Stimulated activated CD4-positive, alpha-beta T cell treated with anti-CD3 and anti-CD28 coated beads, Interleukin-12 subunit alpha, Interleukin-12 subunit beta, amount 100 ng/mL, for 48 hours (primary cell): ENCODE measurements around the gene SUPT5H.
A peak's percentile ranks its signal among the peaks of the same experiment; 100 is the strongest.

Experiments used
- DNase-seq, 3 donors: peaks; one replicate each; pipeline ENCODE4 v3.0.0-alpha.2; 2020; ENCODE audit warnings: low read depth in 2 of 3, low spot score in 1 of 3

SUPT5H gene

DNA sequence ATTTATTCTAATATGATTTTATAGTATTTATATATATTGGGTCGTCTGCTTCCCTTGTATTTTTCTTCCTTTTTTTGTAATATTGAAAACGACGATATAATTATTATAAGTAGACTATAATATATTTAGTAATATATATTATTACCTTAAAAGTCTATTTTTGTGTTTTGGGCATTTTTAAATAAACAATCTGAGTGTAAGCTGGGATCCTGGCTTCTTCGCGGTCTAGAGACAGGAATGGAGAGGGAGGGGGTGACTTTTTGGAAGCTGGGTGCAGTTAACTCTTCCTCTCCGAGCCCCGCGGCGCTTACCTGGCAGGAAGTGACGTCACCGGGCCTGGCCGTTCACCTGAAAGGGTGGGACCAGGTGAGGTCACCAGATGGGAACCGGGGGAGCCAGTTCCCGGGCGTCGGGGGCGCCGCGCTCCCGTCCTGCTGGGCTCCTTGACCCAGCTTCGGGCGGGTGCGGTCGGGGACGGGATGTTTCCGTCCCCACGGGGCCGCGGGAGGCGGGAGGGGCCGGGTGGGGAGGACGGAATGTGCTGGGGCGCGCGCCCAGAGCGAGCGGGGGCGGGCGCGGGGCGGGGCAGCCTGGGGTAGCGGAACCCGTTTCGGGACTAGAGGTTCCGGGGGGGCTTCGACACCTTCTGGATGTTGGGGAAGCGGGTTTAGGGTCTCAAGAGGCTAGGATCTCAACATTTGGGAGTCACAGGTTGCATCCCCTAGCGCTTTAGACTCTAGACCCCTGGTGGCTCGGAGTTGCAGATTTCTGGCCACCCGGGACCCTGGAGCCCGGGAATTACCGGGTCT, 36.0 kb upstream of the SUPT5H start:
- DNase-seq, result peak in 2 of 3 donors; percentile 62 to 66

DNA sequence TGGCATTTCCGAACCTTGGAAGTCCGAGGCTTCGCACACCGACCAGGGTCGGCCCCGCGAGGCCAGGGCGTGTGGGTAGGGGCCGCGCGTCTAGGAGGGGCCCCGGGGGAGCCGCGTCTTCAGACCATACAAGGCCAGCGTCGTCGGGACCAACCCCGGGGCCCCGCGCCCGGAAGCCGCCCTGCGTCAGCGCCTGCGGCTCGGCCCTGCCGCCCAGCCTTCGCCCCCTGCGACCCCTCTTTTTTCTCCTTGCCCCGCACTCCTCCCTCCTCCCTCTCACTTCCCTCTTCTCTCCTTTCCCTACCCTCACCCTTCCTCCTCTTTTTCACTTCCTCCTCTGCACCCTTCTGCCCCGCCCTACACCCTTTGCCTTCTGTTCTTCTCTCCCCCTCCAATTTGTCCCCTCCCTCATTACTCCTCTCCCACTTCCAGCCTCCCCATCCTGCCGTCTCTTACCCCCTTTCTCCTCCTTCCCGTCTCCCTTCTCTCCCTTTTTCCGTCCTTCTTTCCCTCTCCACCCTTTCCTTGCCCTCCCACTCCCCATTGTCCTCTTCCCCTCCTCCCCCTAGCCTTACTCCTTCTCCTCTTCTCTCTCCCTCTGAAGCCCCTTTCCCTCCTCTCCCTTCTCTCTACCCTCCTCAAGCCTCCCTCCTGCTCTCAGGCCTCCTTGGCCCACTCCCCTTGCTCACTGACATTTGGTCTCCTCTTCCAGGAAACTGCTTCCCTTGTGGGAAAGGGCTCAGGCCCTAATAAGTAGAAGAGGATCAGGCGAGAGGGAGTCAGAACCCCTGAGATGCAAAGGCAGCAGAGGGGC, 35.2 kb upstream of the SUPT5H start:
- DNase-seq, result no peak

DNA sequence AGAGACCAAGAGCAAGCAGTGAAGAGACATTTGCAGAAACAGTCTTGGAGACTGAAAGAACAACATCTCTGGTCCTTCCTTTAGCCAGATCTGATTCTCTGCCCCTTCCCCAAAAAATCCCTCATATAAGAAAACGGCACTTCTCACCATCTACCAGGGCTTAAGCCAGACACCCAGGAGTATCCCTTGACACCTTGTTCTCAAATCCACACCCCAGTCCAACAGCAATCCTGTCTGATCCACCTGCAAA, 34.6 kb upstream of the SUPT5H start:
- no peak for DNase-seq

DNA sequence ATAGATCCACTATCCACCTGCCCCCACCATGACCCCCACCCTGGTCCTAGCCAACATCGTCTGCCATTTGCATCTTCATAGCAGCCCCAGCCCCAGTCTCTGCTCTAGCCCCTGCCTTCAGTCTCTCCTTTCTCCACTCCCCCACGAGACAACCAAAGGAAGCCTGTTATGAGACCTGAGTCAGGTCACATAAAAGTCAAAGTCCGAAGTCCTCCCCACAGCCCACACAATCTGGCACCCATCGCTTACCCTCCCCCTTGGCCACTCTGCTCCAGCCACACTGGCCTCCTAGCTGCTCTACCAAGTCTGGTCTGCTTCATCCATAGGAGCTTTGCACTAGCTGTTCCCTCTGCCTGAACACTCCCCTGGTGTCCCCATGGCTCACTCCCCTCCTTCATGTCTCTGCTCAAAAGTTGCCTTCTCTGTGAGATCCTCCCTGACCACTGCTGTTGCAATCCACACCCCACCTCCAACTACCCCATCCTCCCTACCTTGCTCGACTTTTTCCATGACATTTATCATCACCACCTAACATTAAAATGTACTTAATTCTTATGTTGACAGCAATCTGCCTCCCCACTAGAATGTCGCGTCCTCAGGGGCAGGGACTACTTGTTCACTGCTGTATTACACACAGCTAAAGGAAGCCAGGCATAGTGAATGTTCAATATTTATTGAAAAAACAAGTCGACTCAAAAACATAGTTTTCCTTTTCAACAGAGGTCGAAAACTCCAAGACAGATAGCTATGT, 34.1 kb upstream of the SUPT5H start:
- no peak for DNase-seq

DNA sequence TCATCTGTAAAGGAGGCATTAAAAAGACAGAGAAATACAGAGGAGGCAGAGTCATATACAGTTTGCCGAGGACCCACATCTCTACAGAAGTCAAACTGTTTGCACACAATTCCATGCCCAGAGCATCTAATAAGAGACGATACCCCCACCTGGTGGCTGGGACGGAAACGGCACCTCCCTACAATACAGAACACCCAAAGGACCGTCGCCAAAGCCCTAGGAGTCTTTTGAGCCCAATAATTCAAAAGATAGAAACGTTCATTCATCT, 33.6 kb upstream of the SUPT5H start:
- peak; percentile 82 to 95 (median 86) for DNase-seq

DNA sequence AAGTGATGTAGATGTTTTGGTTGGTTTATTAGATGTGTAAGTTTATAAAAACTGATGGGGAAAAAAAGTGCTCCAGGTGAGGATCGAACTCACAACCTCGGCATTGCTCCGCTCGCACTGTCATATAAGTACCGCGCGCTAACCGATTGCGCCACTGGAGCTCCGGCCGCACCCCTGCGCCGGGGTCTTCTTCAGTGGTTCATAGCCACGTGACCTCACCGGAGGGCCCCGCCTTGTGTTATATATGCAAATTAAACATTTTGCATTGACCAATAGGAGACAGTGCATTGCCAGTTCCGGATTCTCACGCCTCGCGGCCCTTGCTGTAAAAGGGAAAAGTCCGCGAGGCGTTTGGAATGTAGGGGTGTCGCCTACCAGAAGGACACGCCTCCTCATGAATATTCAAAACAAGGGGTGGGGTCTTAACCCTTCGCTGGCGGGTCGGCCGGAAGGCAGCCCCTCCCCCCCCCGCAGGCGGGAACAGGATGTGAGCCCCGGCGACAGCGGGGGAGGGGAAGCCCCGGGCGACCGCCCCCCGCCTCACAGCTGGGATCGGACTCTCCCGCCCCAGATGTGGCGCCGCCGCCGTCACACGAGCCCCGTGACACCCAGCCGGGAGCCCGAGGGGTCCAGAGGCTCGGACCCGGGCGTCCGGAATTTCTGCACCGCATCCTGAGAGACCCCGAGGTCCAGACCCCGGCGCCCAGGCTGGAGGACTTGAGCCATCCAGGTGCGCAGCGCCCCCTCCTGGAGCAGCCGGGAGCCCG, 33.1 kb upstream of the SUPT5H start, which contains the start of gene PLEKHG2:
Gene PLEKHG2 (plus strand): TSS at position 570 of the 767 bp plus-strand sequence. CDS start 1,418 bp downstream, outside the sequence.
- DNase-seq, result peak; percentile 95 to 99 (median 96)

DNA sequence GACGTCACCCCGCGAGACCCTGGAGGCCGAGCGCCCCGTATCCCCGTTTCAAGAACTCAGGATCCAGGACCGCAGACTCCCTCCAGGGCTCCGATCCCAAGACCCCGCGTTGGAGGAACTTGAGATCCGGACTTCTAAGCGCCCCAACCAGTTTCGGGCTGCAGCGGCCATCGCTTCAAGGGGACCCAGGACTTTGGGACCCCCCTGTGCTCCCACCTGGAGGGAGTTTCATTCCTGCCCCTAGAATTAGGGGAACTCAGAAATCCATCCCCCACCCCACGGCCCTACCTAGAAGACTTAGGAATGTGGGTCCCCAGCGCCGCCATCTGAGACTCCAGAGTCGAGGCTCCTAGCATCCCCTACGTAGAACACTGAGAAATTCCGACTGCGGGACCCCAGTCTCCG, 32.5 kb upstream of the SUPT5H start:
- DNase-seq, result no peak

DNA sequence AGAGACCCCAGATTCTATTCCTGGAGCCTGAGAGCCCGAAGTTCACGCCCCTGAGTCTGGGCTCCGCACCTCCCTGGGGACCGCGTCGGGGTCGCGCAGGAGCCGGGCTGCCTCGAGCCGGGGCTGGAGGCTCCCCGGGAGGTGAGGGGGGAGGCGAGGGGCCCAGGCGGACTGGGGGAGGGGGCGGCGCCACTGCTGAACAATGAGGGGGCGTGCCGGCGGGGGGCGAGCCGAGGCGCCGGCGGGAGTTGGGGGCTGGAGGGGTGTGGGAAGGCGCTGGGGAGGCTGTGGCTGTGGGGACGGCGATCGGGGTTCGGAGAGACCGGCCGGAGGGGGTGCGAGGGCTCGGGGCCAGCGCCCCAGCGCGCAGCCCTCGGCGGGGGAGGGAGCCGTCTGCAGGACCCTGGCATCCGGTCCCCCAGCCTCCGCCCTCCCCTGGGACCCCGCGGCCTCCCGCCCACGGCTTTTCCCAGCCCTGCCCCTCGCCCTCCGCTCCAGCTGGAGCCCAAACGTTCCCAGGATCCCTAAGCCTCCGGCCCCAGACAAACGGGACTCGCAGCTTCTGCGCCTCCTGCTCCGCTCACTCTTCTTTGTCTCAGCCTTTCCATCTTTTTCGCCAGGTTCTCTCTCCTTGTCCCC, 32.0 kb upstream of the SUPT5H start:
- no peak for DNase-seq

DNA sequence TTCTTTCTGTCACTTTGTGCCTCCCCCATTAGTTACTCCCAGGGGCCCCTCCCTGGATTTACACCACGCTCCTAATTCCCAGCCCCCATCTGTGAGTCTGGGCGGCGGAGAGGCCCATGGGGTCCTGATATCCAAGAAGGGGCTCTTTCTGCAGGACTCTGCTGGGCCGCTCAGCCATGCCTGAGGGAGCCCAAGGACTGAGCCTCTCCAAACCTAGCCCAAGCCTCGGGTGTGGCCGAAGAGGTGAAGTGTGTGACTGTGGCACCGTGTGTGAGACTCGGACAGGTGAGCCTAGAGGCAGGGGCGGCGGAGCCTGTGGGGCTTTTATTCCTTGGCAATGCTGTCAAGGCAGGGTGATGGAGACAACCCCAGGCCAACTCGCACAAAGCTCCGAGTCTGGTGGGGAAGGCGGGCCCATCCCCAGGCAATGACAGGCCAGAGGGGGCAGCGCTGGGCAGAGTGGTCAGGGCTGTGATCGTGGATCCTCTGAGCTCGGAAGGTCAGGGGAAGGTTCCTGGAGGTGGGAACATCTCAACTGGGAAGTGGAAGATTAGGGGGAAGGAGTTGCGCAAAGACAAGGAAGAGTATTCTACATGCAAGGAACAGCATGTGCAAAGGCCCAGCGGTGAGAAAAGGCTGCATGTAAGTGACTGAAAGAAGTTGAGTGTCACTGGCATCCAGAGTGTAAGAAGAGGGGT, 31.3 kb upstream of the SUPT5H start:
- DNase-seq, result no peak

DNA sequence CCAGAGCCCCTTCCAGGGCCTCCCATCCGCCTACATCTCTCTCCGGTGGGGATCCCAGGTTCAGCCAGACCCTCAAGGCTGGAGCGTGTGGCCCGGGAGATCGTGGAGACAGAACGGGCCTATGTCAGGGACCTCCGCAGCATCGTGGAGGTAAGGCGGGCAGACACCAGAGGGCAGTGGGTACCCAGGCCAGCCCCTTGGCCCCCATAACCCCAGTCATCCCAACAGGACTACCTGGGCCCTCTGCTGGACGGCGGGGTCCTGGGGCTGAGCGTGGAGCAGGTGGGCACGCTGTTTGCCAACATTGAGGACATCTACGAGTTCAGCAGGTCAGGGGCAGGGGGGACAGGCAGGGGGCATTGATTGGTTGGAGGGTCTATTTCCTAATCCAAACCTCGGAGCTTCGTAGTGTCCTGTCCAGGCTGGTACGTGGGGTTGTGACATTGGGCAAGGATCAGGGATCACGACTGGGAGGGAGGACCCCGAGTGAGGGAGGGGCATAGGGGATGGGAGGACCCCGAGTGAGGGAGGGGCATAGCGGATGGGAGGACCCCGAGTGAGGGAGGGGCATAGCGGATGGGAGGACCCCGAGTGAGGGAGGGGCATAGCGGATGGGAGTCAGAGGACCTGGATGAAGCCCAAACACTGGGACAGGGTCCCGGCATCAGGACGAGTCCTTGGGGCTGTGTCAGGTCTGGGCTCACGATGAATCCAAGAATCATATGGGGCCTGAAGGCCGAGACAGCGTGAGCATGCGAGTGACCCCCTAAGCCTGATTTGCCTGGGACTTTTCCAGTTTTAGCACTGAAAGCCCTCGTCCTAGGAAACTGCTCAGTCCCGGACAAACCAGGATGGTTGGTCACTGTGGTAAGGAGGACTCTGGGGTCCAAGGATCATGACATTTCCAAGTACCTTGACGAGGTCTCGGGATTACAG, 30.0 kb upstream of the SUPT5H start:
- DNase-seq, result no peak

DNA sequence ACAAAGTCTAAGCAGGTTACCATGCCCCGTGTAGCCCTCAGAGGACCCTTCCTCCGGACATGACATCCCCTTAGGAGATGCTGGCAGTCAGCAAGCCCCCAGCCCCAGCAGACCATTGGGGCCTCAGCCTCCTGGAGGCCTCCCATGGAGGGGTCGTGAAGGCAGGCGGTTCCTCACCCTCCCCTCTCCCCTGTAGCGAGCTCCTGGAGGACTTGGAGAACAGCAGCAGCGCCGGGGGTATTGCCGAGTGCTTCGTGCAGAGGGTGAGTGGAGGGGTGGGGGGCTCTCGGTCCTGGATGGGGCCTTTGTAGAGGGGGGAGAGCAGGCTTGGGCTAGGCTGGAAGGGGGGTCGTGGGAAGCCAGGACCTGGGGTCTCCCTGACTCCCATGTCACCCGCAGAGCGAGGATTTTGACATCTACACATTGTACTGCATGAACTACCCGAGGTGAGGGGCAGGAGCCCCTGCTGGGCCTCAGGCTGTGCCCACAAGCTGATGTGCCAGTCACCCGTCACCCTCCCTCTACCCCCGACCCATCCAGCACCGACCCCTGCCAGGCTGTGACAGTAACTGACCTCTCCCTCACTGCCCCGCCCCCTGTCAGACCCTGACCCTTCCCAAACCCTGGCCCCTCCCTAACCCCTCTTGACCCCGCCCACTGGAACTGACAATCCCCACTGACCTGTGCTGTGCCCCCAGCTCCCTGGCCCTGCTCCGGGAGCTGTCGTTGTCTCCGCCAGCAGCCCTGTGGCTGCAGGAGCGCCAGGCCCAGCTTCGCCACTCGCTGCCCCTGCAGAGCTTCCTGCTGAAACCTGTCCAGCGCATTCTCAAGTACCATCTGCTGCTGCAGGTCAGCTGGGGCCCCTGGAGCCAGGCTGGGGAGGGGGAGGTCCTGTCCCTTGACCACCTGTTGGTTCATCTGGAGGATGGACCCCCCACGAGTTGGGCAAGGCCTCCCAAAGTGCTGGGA, 28.9 kb upstream of the SUPT5H start:
- no peak for DNase-seq

DNA sequence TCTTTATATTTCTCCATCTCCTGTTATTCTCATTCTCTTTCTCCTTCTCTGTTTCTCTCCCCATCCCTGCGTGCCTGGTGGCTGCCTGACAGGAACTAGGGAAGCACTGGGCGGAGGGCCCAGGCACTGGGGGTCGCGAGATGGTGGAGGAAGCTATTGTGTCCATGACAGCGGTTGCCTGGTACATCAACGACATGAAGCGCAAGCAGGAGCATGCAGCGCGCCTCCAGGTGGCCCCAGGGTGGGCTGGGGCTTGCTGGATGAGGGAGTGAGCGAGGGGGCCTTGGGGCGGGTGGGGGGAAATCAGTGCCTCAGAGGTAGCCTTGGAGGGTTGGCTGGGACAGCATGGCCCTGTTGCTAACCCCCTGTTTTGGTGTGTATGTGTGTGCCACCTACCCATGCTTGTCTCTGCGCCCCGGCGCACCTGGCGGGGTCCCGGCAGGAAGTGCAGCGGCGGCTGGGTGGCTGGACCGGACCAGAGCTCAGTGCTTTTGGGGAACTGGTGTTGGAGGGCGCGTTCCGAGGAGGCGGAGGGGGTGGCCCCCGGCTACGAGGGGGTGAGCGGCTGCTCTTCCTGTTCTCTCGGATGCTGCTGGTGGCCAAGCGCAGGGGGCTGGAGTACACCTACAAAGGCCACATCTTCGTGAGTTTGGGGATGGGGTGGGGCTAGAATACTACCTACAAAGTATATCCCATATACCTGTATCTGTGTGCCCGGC, 27.8 kb upstream of the SUPT5H start:
- no peak for DNase-seq

DNA sequence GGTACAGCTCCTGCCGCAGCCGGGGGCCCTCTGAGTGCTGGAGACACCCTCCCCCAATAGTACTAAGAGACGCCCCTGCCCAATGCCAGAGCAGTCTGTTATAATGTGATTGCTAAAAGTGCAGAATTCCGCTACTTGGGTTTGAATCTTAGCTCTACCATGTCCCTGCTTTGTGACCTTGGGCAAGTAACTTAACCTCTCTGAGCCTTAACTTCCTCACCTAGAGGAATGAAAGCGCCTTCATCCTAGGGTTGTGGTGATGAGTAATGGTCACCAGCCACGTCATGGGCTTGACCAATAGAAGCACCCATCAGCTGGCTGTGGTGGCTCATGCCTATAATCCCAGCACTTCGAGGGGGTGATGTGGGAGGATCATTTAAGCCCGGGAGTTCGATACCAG, 26.4 kb upstream of the SUPT5H start:
- no peak for DNase-seq

DNA sequence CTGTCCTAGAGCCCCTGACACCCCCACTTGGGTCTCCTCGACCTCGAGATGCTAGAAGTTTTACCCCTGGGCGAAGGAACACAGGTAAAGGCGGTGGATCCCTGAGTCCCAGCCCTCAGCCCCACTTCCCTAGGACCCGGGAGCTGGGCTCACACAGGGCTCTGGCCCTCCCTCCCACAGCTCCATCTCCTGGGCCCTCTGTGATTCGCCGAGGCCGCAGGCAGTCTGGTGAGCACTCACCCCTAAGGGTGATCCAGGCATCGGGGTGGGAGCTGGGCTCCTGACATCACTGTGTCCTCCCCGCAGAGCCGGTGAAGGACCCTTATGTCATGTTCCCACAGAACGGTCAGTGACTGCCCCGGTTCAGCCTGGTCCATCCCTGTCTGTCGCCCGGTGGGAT, 24.6 kb upstream of the SUPT5H start:
- DNase-seq, result no peak

DNA sequence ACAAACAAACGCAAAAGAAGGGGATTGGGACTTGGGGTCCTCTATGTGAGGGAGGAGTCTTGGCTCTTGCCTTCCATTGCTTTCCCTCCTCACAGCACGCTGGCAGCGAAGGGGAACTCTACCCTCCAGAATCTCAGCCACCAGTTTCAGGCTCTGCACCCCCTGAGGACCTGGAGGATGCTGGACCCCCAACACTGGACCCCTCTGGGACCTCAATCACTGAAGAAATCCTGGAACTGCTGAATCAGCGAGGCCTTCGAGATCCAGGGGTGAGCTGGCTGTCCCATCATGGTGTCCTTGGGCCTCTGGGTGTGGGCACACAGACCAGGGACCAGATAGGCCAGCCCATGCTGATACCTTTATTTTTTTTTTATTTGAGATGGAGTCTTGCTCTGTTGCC, 23.4 kb upstream of the SUPT5H start:
- DNase-seq, result no peak

DNA sequence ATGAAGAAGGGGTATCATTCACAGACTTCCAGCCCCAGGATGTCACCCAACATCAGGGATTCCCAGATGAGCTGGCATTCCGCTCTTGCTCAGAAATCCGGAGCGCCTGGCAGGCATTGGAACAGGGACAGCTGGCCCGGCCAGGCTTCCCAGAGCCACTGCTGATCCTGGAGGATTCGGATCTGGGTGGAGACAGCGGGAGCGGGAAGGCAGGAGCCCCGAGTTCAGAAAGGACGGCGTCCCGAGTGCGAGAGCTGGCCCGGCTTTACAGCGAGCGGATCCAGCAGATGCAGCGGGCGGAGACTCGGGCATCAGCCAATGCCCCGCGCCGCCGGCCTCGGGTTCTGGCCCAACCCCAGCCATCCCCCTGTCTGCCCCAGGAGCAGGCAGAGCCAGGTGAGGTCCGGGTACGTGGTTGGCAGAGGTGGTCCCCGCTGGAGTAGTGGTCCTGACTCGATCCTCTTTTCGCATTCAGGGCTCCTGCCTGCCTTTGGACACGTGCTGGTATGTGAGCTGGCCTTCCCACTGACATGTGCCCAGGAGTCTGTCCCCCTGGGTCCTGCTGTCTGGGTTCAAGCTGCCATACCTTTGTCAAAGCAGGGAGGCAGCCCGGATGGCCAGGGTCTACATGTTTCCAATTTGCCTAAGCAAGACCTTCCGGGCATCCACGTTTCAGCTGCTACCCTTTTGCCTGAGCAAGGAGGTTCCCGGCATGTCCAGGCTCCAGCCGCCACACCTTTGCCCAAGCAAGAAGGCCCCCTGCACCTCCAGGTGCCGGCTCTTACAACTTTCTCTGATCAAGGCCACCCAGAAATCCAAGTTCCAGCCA, 21.9 kb upstream of the SUPT5H start:
- DNase-seq, result no peak

DNA sequence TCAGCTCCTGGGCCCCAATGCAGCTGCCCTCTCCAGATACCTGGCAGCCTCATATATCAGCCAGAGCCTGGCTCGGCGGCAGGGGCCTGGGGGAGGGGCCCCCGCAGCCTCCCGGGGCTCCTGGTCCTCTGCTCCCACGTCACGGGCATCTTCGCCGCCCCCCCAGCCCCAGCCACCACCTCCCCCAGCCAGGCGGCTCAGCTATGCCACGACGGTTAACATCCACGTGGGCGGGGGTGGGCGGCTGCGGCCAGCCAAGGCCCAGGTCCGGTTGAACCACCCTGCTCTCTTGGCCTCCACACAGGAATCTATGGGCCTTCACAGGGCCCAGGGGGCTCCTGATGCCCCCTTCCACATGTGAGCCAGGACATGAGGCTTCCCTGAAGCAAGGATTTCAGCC, 20.4 kb upstream of the SUPT5H start:
- no peak for DNase-seq
